Measurements from ENCODE around the gene LPAR4. TPM values are rescaled to one million over a fixed set of nuclear protein-coding genes. Genes with fewer than 3 reads are reported as not detected.

The LPAR4 gene
- total and polyA plus RNA-seq, 2 of the 4 experiments (the other 2 are of a cell fraction): not detected

DNA sequence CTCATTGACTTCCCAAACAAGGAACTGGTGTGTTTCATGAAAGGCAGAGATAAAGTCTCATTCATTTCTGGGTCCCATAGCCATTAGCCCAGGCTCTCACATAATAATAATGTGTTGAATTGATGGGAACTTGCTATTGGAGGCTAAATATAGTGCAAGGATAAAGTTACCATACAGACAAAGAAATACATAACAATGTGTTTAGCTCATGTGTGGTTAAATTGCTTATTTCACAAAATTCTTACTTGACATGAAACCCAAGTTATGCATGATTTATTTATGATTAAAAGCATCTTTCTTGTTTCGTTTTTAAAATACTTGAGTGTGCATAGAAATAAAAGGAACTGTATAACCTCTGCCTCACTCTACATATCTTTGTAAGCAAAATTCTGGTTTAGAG, 37.3 kb upstream of the LPAR4 start:
- no peak overlapping the region for H2BK20ac ChIP-seq (ENCODE audit: low read depth, low read length)
- H2AK9ac ChIP-seq (replicated peaks; ENCODE audit: low read depth, low read length, poor library complexity): no peak overlapping the region
- H4K5ac ChIP-seq (ENCODE audit: low read depth, low read length): no peak overlapping the region
- H3K36me3 ChIP-seq (ENCODE audit: control insufficient read depth, insufficient read depth, low read length): no peaks in the 10 kb centered on the region
- H3K56ac ChIP-seq (ENCODE audit: extremely low read depth, insufficient read depth, low read length): no peak overlapping the region
- H3K9ac ChIP-seq (ENCODE audit: low read depth, low read length): no peak overlapping the region
- H2AFZ ChIP-seq (replicated peaks; ENCODE audit: low read length, poor library complexity): no peak overlapping the region
- TF ChIP-seq MAZ (IDR thresholded peaks at IDR 0.05; ENCODE audit: borderline replicate concordance, low read depth, low read length) (no peak), CHD1 (IDR thresholded peaks at IDR 0.05; ENCODE audit: low read depth, low read length) (no peak), NFE2L2 (IDR thresholded peaks at IDR 0.05; ENCODE audit: low read depth, low read length) (no peak), RCOR1 (IDR thresholded peaks at IDR 0.05; ENCODE audit: insufficient replicate concordance, low read length) (no peak), RFX5 (IDR thresholded peaks at IDR 0.05; ENCODE audit: low read depth, low read length) (no peak)
- no peaks in the 10 kb centered on the region for H3K79me1 ChIP-seq (ENCODE audit: low read depth in 1 of 2, low read length in 2 of 2)
- H3K23ac ChIP-seq (ENCODE audit: low read depth, low read length): no peak overlapping the region
- intact Hi-C loops (cut with micrococcal nuclease) (no loop called here), dilution Hi-C loops (cut with HindIII; ENCODE audit: low sequenced_read_pairs, unreplicated experiment) (no loop called here), in situ Hi-C loops (cut with MboI; ENCODE audit: low sequenced_read_pairs) (no loop called here)
- H3K9me1 ChIP-seq (ENCODE audit: insufficient read depth, low read length): no peaks in the 10 kb centered on the region
- no peak overlapping the region for H2AK5ac ChIP-seq (ENCODE audit: low read depth, low read length)
- ATAC-seq (ENCODE audit: low read depth) (no peak), DNase-seq (peak; percentile 16)
- H2BK5ac ChIP-seq (ENCODE audit: low read depth, low read length, poor library complexity, severe bottlenecking): no peak overlapping the region
- no peaks in the 10 kb centered on the region for H3K9me3 ChIP-seq (ENCODE audit: control insufficient read depth, insufficient read depth, low read length)
- H3K4ac ChIP-seq (ENCODE audit: low read depth, low read length): no peak overlapping the region
- no peak overlapping the region for H4K91ac ChIP-seq (ENCODE audit: insufficient read depth, low read depth, low read length)
- H3K4me2 ChIP-seq (ENCODE audit: low read depth, low read length): no peak overlapping the region
- no peak overlapping the region for H3K14ac ChIP-seq (replicated peaks; ENCODE audit: low read depth, low read length)
- no peaks in the 10 kb centered on the region; the same call in 1 of the 2 replicates for H3K27me3 ChIP-seq (ENCODE audit: control insufficient read depth, insufficient read depth, low read length)
- H2BK15ac ChIP-seq (ENCODE audit: low read depth, low read length): no peak overlapping the region
- no peak overlapping the region for H2BK120ac ChIP-seq (ENCODE audit: low read depth, low read length)
- CTCF ChIA-PET: interaction anchor here (0.5 kb wide), 1 partner anchor 155 kb away, joined by 3 read pairs; no protein-coding TSS in a partner anchor
- H3K4me3 ChIP-seq (ENCODE audit: insufficient read depth, low read depth, low read length): no peak overlapping the region
- no peak overlapping the region for H3K27ac ChIP-seq (ENCODE audit: insufficient read depth, low read length)
- no peak overlapping the region for H3K18ac ChIP-seq (ENCODE audit: low read depth, low read length)
- no peaks in the 10 kb centered on the region for H3K4me1 ChIP-seq (ENCODE audit: control insufficient read depth, insufficient read depth, low read length)
- no CpG with 5 or more reads among the region's 1 CpG for WGBS, 2 experiments (ENCODE audit: extremely low coverage in 2 of 2, insufficient read length in 1 of 2)
- no TSS peak for BruUV-seq (replicated peaks)
- no peak overlapping the region; a peak in 1 of 4 replicates for H4K8ac ChIP-seq (ENCODE audit: low read depth in 2 of 2, low read length in 2 of 2)
- no peaks in the 10 kb centered on the region for H4K20me1 ChIP-seq (ENCODE audit: insufficient read depth, low read length)
- POLR2A ChIA-PET (ENCODE audit: unreplicated experiment): no interaction called here

Measured in IMR-90 (cell line).